SK-N-SH treated with all-trans-retinoic acid at 6 μM for 48 hours (cell line): ENCODE measurements around the gene MRPS18A.

Experiments
- ARNTL ChIP-seq: fragments of 450-650 bp; formaldehyde crosslinking; IDR thresholded peaks from 2 replicates; pipeline ENCODE4 v1.5.0; 2020; ENCODE audit warnings: low read depth, mild to moderate bottlenecking, moderate library complexity, borderline replicate concordance
- CREB5 ChIP-seq: fragments of 250-450 bp; sonication (Bioruptor Pico); IDR thresholded peaks from 2 replicates; pipeline ENCODE4 v1.5.1; 2020; ENCODE audit warnings: low read depth, mild to moderate bottlenecking, moderate library complexity
- GLIS3 ChIP-seq: fragments of 250-450 bp; sonication (Bioruptor Pico); IDR thresholded peaks from 2 replicates; pipeline ENCODE4 v1.5.0; 2020; ENCODE audit warnings: mild to moderate bottlenecking, moderate library complexity
- ISL1 ChIP-seq: fragments of 250-450 bp; sonication (Bioruptor Pico); IDR thresholded peaks from 2 replicates; pipeline ENCODE4 v2.1.2; 2022; ENCODE audit warnings: mild to moderate bottlenecking, moderate library complexity
- OSR1 ChIP-seq: fragments of 250-450 bp; sonication (Bioruptor Pico); IDR thresholded peaks from 2 replicates; pipeline ENCODE4 v1.8.0; 2022; ENCODE audit warnings: moderate library complexity, mild to moderate bottlenecking, inconsistent platforms
- PATZ1 ChIP-seq: fragments of 250-450 bp; sonication (Bioruptor Pico); IDR thresholded peaks from 2 replicates; pipeline ENCODE4 v1.8.0; 2020; ENCODE audit warnings: mild to moderate bottlenecking, moderate library complexity, borderline replicate concordance
- RARB ChIP-seq: fragments of 250-450 bp; sonication (Bioruptor Pico); IDR thresholded peaks from 2 replicates; pipeline ENCODE4 v1.8.0; 2021; ENCODE audit warnings: mild to moderate bottlenecking, moderate library complexity
- ZNF70 ChIP-seq: fragments of 450-650 bp; formaldehyde crosslinking; IDR thresholded peaks from 2 replicates; pipeline ENCODE4 v1.5.0; 2020; ENCODE audit warnings: mild to moderate bottlenecking, moderate library complexity

GRCh38 chr6:43718387-43719105, 31.0 kb upstream of the MRPS18A start:
- TF ChIP-seq ZNF70 (CRISPR knock-in tag) (no peak), ISL1 (CRISPR knock-in tag) (no peak), ARNTL (CRISPR knock-in tag) (no peak), GLIS3 (no peak), RARB (CRISPR knock-in tag) (no peak), OSR1 (CRISPR knock-in tag) (no peak), PATZ1 (CRISPR knock-in tag) (no peak), CREB5 (no peak)
